ENCODE results near the gene TPRG1L.

DNA sequence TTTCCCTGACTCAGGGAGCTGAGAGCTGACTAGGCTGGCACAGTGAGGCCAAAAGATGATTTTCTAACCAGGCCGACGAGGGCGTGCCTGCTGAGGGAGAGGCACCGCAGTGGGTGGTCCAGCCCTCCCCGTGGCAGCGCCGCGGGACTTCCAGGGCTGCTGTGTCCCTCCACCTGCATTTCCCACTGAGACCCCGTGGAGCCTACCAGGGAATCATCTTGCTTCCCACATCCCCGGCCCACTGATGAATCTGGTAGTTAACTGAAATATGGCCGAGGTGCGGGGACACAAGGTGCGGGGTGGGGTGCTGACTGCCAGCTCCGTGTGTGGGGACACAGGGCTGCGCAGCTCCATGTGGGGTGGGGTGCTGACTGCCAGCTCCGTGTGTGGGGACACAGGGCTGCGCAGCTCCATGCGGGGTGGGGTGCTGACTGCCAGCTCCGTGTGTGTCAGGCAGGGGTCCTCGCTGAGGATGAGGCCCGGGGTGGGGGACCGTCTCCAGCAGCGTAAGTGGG lies 14.6 kb downstream of the TPRG1L start:
- no peak for TF ChIP-seq EP300 (IDR thresholded peaks at IDR 0.05)
- TF ChIP-seq, protein P1, sequence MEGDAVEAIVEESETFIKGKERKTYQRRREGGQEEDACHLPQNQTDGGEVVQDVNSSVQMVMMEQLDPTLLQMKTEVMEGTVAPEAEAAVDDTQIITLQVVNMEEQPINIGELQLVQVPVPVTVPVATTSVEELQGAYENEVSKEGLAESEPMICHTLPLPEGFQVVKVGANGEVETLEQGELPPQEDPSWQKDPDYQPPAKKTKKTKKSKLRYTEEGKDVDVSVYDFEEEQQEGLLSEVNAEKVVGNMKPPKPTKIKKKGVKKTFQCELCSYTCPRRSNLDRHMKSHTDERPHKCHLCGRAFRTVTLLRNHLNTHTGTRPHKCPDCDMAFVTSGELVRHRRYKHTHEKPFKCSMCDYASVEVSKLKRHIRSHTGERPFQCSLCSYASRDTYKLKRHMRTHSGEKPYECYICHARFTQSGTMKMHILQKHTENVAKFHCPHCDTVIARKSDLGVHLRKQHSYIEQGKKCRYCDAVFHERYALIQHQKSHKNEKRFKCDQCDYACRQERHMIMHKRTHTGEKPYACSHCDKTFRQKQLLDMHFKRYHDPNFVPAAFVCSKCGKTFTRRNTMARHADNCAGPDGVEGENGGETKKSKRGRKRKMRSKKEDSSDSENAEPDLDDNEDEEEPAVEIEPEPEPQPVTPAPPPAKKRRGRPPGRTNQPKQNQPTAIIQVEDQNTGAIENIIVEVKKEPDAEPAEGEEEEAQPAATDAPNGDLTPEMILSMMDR (IDR thresholded peaks at IDR 0.05), result no peak
- TF ChIP-seq POLR2A (IDR thresholded peaks at IDR 0.05; ENCODE audit: low read depth), result no peak
- no peak for TF ChIP-seq POLR2AphosphoS5 (IDR thresholded peaks at IDR 0.05)

Data from esophagus muscularis mucosa (tissue), 4 donors.